ENCODE data around the gene SLAMF6.
"Not testable (repeated sequence)": the region's sequence is repeated elsewhere in the genome, so short reads cannot be mapped to it uniquely, and the experiment has no call there.

SLAMF6 gene

GRCh38 chr1:160522622-160523345 lies at the start of gene SLAMF6:
TSS of gene SLAMF6 (minus strand) at chr1:160523255. CDS start at chr1:160523192, 63 bp downstream.
- DNase-seq: peak; percentile 51

GRCh38 chr1:160570840-160571239 lies 47.8 kb upstream of the SLAMF6 start:
- peak; percentile 75 for DNase-seq

- DNase-seq: peak; percentile 69
Measured at GRCh38 chr1:160569806-160570205, 46.8 kb upstream of the SLAMF6 start.

- DNase-seq: peak; percentile 55
Measured at GRCh38 chr1:160567858-160568682, 45.0 kb upstream of the SLAMF6 start.

GRCh38 chr1:160567341-160567740 lies 44.3 kb upstream of the SLAMF6 start:
- DNase-seq: no peak

- peak; percentile 30 for DNase-seq
Measured at GRCh38 chr1:160565564-160565963, 42.5 kb upstream of the SLAMF6 start.

GRCh38 chr1:160563230-160563629 lies 40.2 kb upstream of the SLAMF6 start:
- not testable (repeated sequence) for DNase-seq

- DNase-seq: not testable (repeated sequence)
Measured at GRCh38 chr1:160562745-160563144, 39.7 kb upstream of the SLAMF6 start.

- no peak for DNase-seq
Measured at GRCh38 chr1:160560806-160561205, 37.8 kb upstream of the SLAMF6 start.

- DNase-seq: no peak
Measured at GRCh38 chr1:160560045-160560705, 37.1 kb upstream of the SLAMF6 start.

- DNase-seq: not testable (repeated sequence)
Measured at GRCh38 chr1:160559437-160559836, 36.4 kb upstream of the SLAMF6 start.

GRCh38 chr1:160558660-160559380 lies 35.8 kb upstream of the SLAMF6 start:
- DNase-seq: no peak

GRCh38 chr1:160553778-160554177 lies 30.7 kb upstream of the SLAMF6 start:
- no peak for DNase-seq

GRCh38 chr1:160552425-160552824 lies 29.4 kb upstream of the SLAMF6 start:
- DNase-seq: no peak

- DNase-seq: no peak
Measured at GRCh38 chr1:160550572-160551034, 27.5 kb upstream of the SLAMF6 start.

- DNase-seq: no peak
Measured at GRCh38 chr1:160549665-160550006, 26.6 kb upstream of the SLAMF6 start.

GRCh38 chr1:160548960-160549664 lies 26.1 kb upstream of the SLAMF6 start:
- no peak for DNase-seq

GRCh38 chr1:160548183-160548582 lies 25.1 kb upstream of the SLAMF6 start:
- DNase-seq: peak; percentile 65

- no peak for DNase-seq
Measured at GRCh38 chr1:160547422-160547821, 24.4 kb upstream of the SLAMF6 start.

- peak; percentile 93 for DNase-seq
Measured at GRCh38 chr1:160546942-160547341, 23.9 kb upstream of the SLAMF6 start.

- DNase-seq: peak; percentile 60
Measured at GRCh38 chr1:160544647-160545046, 21.6 kb upstream of the SLAMF6 start.

GRCh38 chr1:160542303-160542945 lies 19.4 kb upstream of the SLAMF6 start:
- no peak for DNase-seq
